ENCODE results near the gene UFM1.

UFM1 gene

DNA sequence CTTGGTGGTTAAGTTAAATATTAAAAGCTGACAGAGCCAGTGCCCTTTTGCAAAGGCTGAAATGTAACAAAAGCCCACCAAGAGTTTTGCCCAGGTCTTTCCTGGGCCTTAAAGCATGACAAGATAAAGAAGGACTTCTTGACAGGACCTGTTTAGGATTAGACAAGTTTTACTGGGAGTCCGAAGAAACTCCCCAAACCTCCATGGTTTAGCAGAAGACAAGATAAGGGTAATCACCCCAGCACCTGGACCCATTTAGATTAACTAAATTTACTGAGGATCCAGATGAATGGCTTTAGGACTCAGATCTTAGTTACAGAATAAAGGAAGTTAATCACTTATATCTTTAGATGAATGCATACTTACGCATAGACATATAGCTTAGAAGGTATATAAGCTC, 14.8 kb upstream of the UFM1 start:
- H3K4me3 ChIP-seq: no peak overlapping the region
- H3K27me3 ChIP-seq: no peaks in the 10 kb centered on the region
- no peak overlapping the region for H3K4me2 ChIP-seq
- no peaks in the 10 kb centered on the region for H3K9me3 ChIP-seq (replicated peaks in 1 of 11)
- H4K20me1 ChIP-seq: no peaks in the 10 kb centered on the region
- no peak overlapping the region for H3K27ac ChIP-seq
- H3K9ac ChIP-seq: no peak overlapping the region
- no peaks in the 10 kb centered on the region for H3K4me1 ChIP-seq
- no peaks in the 10 kb centered on the region for H3K36me3 ChIP-seq
- no peak for TF ChIP-seq Cebpa-rat (IDR thresholded peaks at IDR 0.05)

- H3K36me3 ChIP-seq: no peaks in the 10 kb centered on the region
- H3K4me2 ChIP-seq: no peak overlapping the region
- no peak for TF ChIP-seq Cebpa-rat (IDR thresholded peaks at IDR 0.05)
- H3K27ac ChIP-seq: no peak overlapping the region
- H3K9me3 ChIP-seq (replicated peaks in 1 of 11): no peaks in the 10 kb centered on the region
- H3K4me3 ChIP-seq: no peak overlapping the region
- H3K27me3 ChIP-seq: no peaks in the 10 kb centered on the region
- H3K9ac ChIP-seq: no peak overlapping the region
- H3K4me1 ChIP-seq: no peaks in the 10 kb centered on the region
- H4K20me1 ChIP-seq: no peaks in the 10 kb centered on the region
Measured at GRCh38 chr13:38338089-38338488, 11.6 kb upstream of the UFM1 start.

- TF ChIP-seq Cebpa-rat (IDR thresholded peaks at IDR 0.05): no peak
- Histone ChIP-seq H3K27ac (no peak overlapping the region), H3K4me3 (no peak overlapping the region), H3K4me2 (no peak overlapping the region), H3K9me3 (replicated peaks in 1 of 11) (no peaks in the 10 kb centered on the region), H3K4me1 (no peaks in the 10 kb centered on the region), H3K9ac (no peak overlapping the region), H3K36me3 (no peaks in the 10 kb centered on the region), H3K27me3 (no peaks in the 10 kb centered on the region), H4K20me1 (no peaks in the 10 kb centered on the region)
Measured at GRCh38 chr13:38340624-38341023, 9.0 kb upstream of the UFM1 start.

- Histone ChIP-seq H3K36me3 (no peaks in the 10 kb centered on the region), H3K4me1 (no peaks in the 10 kb centered on the region), H3K4me2 (no peak overlapping the region), H4K20me1 (no peaks in the 10 kb centered on the region), H3K27me3 (no peaks in the 10 kb centered on the region), H3K4me3 (no peak overlapping the region), H3K27ac (no peak overlapping the region), H3K9ac (no peak overlapping the region), H3K9me3 (replicated peaks in 1 of 11) (no peaks in the 10 kb centered on the region)
- no peak for TF ChIP-seq Cebpa-rat (IDR thresholded peaks at IDR 0.05)
Measured at GRCh38 chr13:38341149-38341692, 8.4 kb upstream of the UFM1 start.

DNA sequence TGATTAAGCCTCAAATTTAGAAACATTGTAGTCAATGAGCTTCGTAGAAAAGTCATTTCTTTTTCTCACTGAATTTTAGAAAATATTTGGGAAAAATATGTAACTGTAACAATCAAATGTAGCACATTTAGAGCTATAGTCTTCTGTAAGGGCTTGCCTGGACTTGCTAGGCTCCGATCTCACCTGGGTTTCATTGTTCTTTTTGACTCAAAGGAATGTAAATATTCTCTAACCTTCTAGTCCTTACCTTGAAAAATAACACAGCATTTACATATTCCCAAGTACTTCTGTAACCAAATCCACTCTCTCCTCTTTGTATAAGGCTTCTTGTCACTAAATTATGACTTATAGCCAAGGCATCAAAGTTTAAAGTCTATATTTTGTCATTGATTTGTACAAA, 2.9 kb upstream of the UFM1 start:
- Histone ChIP-seq H3K4me2 (no peak overlapping the region), H3K4me3 (no peak overlapping the region)

DNA sequence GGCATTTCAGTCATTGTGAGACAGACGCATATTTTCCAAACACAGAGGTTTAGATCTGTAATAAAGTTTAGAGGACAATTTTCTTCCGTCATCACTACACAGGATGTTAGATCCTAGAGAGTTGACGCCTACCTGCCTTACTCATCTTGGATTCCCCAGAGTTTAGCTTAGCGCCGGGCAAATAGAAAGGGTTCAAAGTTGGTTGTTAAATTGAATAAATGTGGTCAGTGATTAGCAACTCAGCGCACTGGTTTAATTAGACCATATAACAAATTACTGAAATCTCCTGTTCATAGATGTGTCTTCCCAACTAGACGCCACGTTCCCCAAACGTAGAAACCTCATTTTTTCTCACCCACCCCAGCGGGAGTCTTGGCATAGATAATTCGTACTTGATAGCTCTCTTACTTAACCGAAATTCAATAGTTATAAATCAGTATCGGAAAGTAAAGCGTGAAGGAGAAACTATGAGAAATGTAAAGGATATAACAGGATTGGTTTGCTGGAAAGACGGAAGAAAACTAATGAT, 726 bp upstream of the UFM1 start:
- H3K4me2 ChIP-seq: peak overlapping the region; percentile 69 to 88 (median 79)
- peaks cover 27 to 33% (median 30%) of the 10 kb centered on the region in 11 experiments; a peak in 21 of 22 replicates for H3K36me3 ChIP-seq
- H4K20me1 ChIP-seq: peaks cover 0 to 21% (median 7%) of the 10 kb centered on the region in 11 experiments; a peak in 10 of 22 replicates
- peak overlapping the region; percentile 88 to 98 (median 93) for H3K9ac ChIP-seq
- H3K27me3 ChIP-seq: no peaks in the 10 kb centered on the region
- peaks cover 20 to 40% (median 28%) of the 10 kb centered on the region in 10 experiments for H3K4me1 ChIP-seq
- peak overlapping the region; percentile 72 to 95 (median 94) for H3K4me3 ChIP-seq
- H3K27ac ChIP-seq: peak overlapping the region; percentile 89 to 98 (median 94); a peak in 21 of 22 replicates
- H3K9me3 ChIP-seq (replicated peaks in 1 of 11): no peaks in the 10 kb centered on the region
- TF ChIP-seq Cebpa-rat (IDR thresholded peaks at IDR 0.05): no peak

More for the DNA sequence above, 2.9 kb upstream of the UFM1 start:
- Histone ChIP-seq H3K27ac (no peak overlapping the region), H3K36me3 (peaks cover 6 to 12% (median 9%) of the 10 kb centered on the region in 11 experiments; a peak in 18 of 22 replicates), H3K27me3 (no peaks in the 10 kb centered on the region), H4K20me1 (peaks cover 0 to 15% (median 4%) of the 10 kb centered on the region in 11 experiments; a peak in 6 of 22 replicates), H3K4me1 (peaks cover 13 to 24% (median 19%) of the 10 kb centered on the region in 10 experiments), H3K9ac (no peak overlapping the region), H3K9me3 (replicated peaks in 1 of 11) (no peaks in the 10 kb centered on the region)
- TF ChIP-seq Cebpa-rat (IDR thresholded peaks at IDR 0.05): no peak

DNA sequence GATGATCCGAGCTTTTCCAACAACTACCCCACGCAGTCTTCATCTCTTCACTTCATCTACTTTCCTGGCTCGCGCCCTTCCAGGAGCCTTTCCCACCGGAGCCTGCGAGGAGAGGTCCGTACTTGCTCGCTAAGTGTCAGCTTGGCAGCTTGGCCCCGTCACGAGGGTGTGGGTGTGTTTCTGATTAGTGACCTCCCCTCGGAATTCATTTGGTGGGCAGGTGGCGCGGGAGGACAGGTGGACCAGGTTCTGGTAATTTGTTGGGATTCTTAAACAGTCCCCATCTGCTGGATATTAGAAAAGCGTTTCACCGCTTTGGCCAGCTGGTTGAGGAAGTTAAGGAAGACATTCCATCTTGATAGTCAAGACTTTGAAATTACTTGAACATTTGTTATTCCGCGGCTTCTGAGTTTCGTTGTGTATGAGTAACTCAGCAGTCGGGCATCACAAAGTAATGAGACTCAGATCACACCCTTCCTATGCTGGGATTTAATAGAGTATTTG, 515 bp downstream of the UFM1 start:
- H3K4me1 ChIP-seq: peaks cover 20 to 43% (median 29%) of the 10 kb centered on the region in 10 experiments
- no peaks in the 10 kb centered on the region for H3K9me3 ChIP-seq (replicated peaks in 1 of 11)
- TF ChIP-seq Cebpa-rat (IDR thresholded peaks at IDR 0.05): no peak
- peak overlapping the region; percentile 72 to 95 (median 94) for H3K4me3 ChIP-seq
- H3K36me3 ChIP-seq: peaks cover 38 to 46% (median 41%) of the 10 kb centered on the region in 11 experiments; a peak in 21 of 22 replicates
- no peaks in the 10 kb centered on the region for H3K27me3 ChIP-seq
- peak overlapping the region; percentile 79 to 100 (median 95) for H3K4me2 ChIP-seq
- H3K9ac ChIP-seq: peak overlapping the region; percentile 88 to 98 (median 93)
- peaks cover 0 to 21% (median 7%) of the 10 kb centered on the region in 11 experiments; a peak in 10 of 22 replicates for H4K20me1 ChIP-seq
- H3K27ac ChIP-seq: peak overlapping the region; percentile 89 to 98 (median 94)

DNA sequence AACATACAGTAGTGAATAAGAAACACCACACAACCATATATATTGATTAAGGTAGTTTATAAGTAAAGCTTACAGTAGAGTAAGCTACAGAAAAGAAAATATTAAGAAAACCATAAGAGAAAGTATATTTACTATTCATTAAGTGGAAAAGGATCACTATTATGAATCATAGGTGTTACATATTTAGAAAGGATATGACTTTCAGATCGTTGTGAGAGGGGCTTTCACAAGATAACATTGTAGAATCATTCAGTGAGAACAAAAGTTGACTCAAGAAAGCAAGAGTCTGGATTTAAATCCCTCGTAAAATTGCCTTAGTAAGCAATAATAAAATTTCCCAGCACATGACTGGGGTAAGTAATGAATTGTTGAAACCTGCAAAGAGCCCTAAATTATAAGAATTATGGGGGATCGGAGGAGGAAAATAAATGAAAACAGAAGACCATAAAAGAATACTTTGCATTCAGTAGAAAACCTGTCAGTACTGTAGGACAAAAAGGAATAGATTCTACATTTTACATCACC, 6.0 kb downstream of the UFM1 start:
- Histone ChIP-seq H3K9me3 (replicated peaks in 1 of 11) (no peaks in the 10 kb centered on the region; a peak in 1 of 22 replicates), H3K4me1 (peaks cover 18 to 73% (median 45%) of the 10 kb centered on the region in 10 experiments), H3K4me2 (no peak overlapping the region), H3K9ac (no peak overlapping the region), H3K27ac (no peak overlapping the region), H4K20me1 (peaks cover 0 to 40% (median 7%) of the 10 kb centered on the region in 11 experiments; a peak in 10 of 22 replicates), H3K27me3 (no peaks in the 10 kb centered on the region), H3K4me3 (no peak overlapping the region), H3K36me3 (peaks cover 54 to 99% (median 82%) of the 10 kb centered on the region in 11 experiments; a peak in 21 of 22 replicates)
- TF ChIP-seq Cebpa-rat (IDR thresholded peaks at IDR 0.05): no peak

- Histone ChIP-seq H3K36me3 (peaks cover 36 to 89% (median 66%) of the 10 kb centered on the region in 11 experiments), H3K4me1 (peaks cover 25 to 70% (median 54%) of the 10 kb centered on the region in 10 experiments), H3K4me2 (peak overlapping the region in 6 of 11 experiments; percentile 1 to 33 (median 14); a peak in 6 of 22 replicates), H3K9ac (no peak overlapping the region), H4K20me1 (peaks cover 0 to 34% (median 0%) of the 10 kb centered on the region in 11 experiments; a peak in 5 of 22 replicates), H3K4me3 (no peak overlapping the region; a peak in 1 of 20 replicates), H3K9me3 (replicated peaks in 1 of 11) (peaks cover 0 to 7% (median 4%) of the 10 kb centered on the region in 11 experiments; a peak in 10 of 22 replicates), H3K27me3 (no peaks in the 10 kb centered on the region), H3K27ac (peak overlapping the region in 2 of 11 experiments; percentile 0 to 40; a peak in 3 of 22 replicates)
- TF ChIP-seq Cebpa-rat (IDR thresholded peaks at IDR 0.05): no peak
Measured at GRCh38 chr13:38358684-38359083, 9.0 kb downstream of the UFM1 start.

All from BLaER1 treated with 17β-estradiol and CSF1 and Interleukin-3, amounts not matched to agents 10 nM and 100 nM (cell line).